ENCODE data around the gene GRIK2.

Gene GRIK2

DNA sequence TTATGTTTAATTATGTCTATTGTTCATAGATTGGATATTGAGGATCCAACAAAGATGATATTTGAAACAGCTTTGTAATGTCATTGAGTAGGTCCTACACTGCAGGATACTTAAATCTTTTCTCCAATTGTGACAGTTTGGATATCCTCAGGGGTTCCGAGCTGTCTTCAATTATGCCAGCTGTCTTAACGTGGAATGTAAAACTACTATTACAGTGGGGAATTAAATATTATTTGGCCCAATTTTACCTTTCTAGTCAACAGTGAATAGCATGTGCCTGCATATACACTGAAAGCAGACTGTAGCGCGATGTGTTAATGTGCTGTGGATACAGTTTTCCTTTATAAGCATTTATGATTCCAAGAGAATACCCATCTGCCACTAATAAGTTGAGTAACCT lies 156.9 kb downstream of the GRIK2 start:
- Histone ChIP-seq H3K4me1 (ENCODE audit: control insufficient read depth, insufficient read depth, low read length) (no peaks in the 10 kb centered on the region), H3K9me3 (ENCODE audit: control insufficient read depth, low read length) (no peaks in the 10 kb centered on the region), H3K4me3 (ENCODE audit: insufficient read depth, low read depth, low read length) (no peak overlapping the region), H3K36me3 (ENCODE audit: control insufficient read depth, insufficient read depth, low read length) (no peaks in the 10 kb centered on the region), H3K27ac (ENCODE audit: insufficient read depth, low read depth, low read length, poor library complexity, severe bottlenecking) (no peak overlapping the region), H3K27me3 (ENCODE audit: control insufficient read depth, insufficient read depth, low read length, poor library complexity, severe bottlenecking) (no peaks in the 10 kb centered on the region)
- WGBS, 2 experiments = 83 to 97% methylated on average over 1 to 4 of the region's 4 CpGs

DNA sequence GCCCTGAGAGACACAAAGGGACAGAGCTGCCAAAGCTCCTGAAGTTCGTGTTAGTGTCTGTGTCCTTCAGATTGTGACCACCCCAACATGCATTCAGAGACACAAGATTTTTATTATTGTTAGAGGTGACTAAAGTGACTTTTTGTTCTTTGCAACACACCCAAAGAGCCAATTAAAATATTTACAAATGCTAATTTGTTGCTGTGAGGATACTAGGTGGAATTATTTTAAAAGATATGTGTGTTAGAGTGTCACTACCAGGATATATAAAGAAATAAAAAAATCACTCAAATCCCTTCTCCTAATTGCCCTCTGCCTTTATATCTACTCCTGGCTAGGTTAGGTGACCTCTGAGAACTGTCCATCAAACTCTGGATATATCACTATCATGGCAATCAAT lies 160.7 kb downstream of the GRIK2 start:
- 44 to 69% methylated on average over 1 of the region's 1 CpG for WGBS, 2 experiments
- no peaks in the 10 kb centered on the region for H3K4me1 ChIP-seq (ENCODE audit: control insufficient read depth, insufficient read depth, low read length)

DNA sequence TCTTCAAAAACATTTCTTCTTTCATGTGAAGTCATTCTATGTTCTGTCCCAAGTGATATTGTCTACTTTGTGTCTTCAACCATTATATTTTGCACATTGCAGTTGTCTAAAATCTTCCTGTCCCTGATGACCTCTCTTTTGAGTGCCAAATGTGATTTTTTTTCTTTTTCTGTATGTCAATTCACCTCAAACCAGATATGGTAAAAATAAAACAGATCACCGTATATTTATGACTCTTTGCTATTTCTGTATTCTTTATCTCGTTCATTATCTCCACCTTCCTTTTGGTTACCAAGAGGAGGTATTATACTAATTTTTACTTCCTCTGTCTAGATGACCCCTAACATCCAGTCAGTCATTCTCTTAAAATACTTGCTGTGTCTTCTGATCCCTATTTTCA lies 165.2 kb downstream of the GRIK2 start:
- no peaks in the 10 kb centered on the region for H3K4me1 ChIP-seq (ENCODE audit: control insufficient read depth, insufficient read depth, low read length)
- WGBS, 2 experiments = 93 to 100% methylated on average over 2 of the region's 2 CpGs
- H3K9me3 ChIP-seq (ENCODE audit: control insufficient read depth, low read length) = no peaks in the 10 kb centered on the region
- no peak overlapping the region for H3K4me3 ChIP-seq (ENCODE audit: insufficient read depth, low read depth, low read length)
- no peaks in the 10 kb centered on the region for H3K27me3 ChIP-seq (ENCODE audit: control insufficient read depth, insufficient read depth, low read length, poor library complexity, severe bottlenecking)
- no peak overlapping the region for H3K27ac ChIP-seq (ENCODE audit: insufficient read depth, low read depth, low read length, poor library complexity, severe bottlenecking)
- H3K36me3 ChIP-seq (ENCODE audit: control insufficient read depth, insufficient read depth, low read length) = no peaks in the 10 kb centered on the region

More for the DNA sequence above, 160.7 kb downstream of the GRIK2 start:
- Histone ChIP-seq H3K27me3 (ENCODE audit: control insufficient read depth, insufficient read depth, low read length, poor library complexity, severe bottlenecking) (no peaks in the 10 kb centered on the region), H3K27ac (ENCODE audit: insufficient read depth, low read depth, low read length, poor library complexity, severe bottlenecking) (no peak overlapping the region), H3K9me3 (ENCODE audit: control insufficient read depth, low read length) (no peaks in the 10 kb centered on the region), H3K36me3 (ENCODE audit: control insufficient read depth, insufficient read depth, low read length) (no peaks in the 10 kb centered on the region), H3K4me3 (ENCODE audit: insufficient read depth, low read depth, low read length) (no peak overlapping the region)

DNA sequence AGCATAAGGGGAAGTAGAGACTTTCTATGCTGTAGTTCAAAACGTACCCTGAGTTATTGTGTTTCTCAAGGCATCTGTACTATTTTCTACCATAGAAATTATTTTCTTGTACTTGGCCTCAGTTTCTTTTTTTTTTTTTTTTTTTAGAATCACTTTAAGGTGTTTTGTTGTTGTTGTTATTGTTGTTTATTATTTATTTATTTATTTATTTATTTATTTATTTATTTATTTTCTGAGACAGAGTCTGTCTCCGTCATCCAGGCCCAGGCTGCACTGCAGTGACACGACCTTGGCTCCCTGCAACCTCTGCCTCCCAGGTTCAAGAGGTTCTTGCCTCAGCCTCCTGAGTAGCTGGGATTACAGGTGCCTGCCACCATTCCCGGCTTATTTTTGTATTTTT lies 179.1 kb downstream of the GRIK2 start:
- H3K4me3 ChIP-seq (ENCODE audit: insufficient read depth, low read depth, low read length) = no peak overlapping the region
- H3K4me1 ChIP-seq (ENCODE audit: control insufficient read depth, insufficient read depth, low read length) = no peaks in the 10 kb centered on the region
- no peaks in the 10 kb centered on the region for H3K36me3 ChIP-seq (ENCODE audit: control insufficient read depth, insufficient read depth, low read length)
- no peak overlapping the region for H3K27ac ChIP-seq (ENCODE audit: insufficient read depth, low read depth, low read length, poor library complexity, severe bottlenecking)
- H3K27me3 ChIP-seq (ENCODE audit: control insufficient read depth, insufficient read depth, low read length, poor library complexity, severe bottlenecking) = no peaks in the 10 kb centered on the region
- H3K9me3 ChIP-seq (ENCODE audit: control insufficient read depth, low read length) = no peaks in the 10 kb centered on the region
- 87 to 93% methylated on average over 3 of the region's 4 CpGs for WGBS, 2 experiments

DNA sequence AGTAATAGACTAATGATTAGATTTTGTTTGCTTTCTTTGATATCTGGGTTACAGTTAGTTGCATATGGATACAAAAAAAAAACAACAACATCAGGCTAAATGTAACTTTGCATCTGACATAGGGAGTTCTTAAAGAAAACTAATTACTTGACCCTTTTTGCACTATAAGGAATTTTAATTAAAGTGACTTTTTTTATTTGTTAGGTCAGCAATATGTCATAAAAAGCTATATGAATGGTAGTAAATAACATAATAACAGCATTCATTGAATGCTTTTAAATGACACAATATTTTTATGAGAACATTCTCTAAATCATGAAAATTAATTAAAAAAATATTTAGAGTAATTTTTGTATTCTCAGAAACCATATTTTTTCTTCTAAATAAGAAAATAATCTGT lies 183.6 kb downstream of the GRIK2 start:
- H3K27ac ChIP-seq (ENCODE audit: insufficient read depth, low read depth, low read length, poor library complexity, severe bottlenecking) = no peak overlapping the region
- H3K4me3 ChIP-seq (ENCODE audit: insufficient read depth, low read depth, low read length) = no peak overlapping the region
- H3K27me3 ChIP-seq (ENCODE audit: control insufficient read depth, insufficient read depth, low read length, poor library complexity, severe bottlenecking) = no peaks in the 10 kb centered on the region
- H3K9me3 ChIP-seq (ENCODE audit: control insufficient read depth, low read length) = no peaks in the 10 kb centered on the region
- no peaks in the 10 kb centered on the region for H3K4me1 ChIP-seq (ENCODE audit: control insufficient read depth, insufficient read depth, low read length)
- H3K36me3 ChIP-seq (ENCODE audit: control insufficient read depth, insufficient read depth, low read length) = no peaks in the 10 kb centered on the region

DNA sequence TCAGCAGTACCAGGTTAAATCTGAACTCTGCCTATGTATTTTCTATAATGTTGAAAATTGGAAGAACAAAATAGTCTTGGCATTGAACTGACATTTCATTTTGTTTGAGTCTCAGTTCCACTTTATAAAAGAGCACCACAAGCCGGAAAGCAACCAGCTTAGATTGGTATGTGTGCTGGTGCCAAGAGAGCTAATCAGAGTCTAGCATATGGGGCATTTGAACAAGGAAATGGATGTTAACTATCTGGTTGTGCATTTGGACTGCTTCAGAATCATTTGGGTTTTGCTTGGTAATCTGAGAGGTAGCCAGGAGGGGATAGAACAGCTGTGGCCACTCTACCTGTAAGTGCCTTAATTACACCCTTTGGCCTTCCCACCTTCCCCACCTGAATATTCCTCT lies 184.8 kb downstream of the GRIK2 start:
- Histone ChIP-seq H3K27ac (ENCODE audit: insufficient read depth, low read depth, low read length, poor library complexity, severe bottlenecking) (no peak overlapping the region), H3K4me1 (ENCODE audit: control insufficient read depth, insufficient read depth, low read length) (no peaks in the 10 kb centered on the region), H3K36me3 (ENCODE audit: control insufficient read depth, insufficient read depth, low read length) (no peaks in the 10 kb centered on the region), H3K27me3 (ENCODE audit: control insufficient read depth, insufficient read depth, low read length, poor library complexity, severe bottlenecking) (no peaks in the 10 kb centered on the region), H3K9me3 (ENCODE audit: control insufficient read depth, low read length) (no peaks in the 10 kb centered on the region), H3K4me3 (ENCODE audit: insufficient read depth, low read depth, low read length) (no peak overlapping the region)
- 92 to 97% methylated on average over 1 of the region's 1 CpG for WGBS, 2 experiments

DNA sequence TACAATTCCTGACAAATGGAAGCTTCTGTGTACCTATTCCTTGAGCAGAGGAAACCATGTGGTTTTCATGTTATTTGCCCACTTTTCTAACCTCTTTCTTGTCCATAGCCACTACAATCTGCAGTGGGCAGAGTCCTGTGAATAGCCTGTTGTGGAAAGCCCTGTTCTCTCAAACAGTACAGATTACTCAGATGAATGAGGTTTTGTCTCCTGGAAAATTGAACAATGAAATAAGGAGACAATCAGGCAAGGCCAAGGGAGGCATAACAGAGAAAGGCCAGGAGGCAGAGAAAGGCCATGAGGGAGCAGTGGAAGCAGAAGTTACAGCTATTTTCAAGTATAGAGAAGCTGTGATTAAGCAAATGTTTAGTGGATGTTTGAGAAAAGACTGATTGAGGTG lies 189.3 kb downstream of the GRIK2 start:
- Histone ChIP-seq H3K27me3 (ENCODE audit: control insufficient read depth, insufficient read depth, low read length, poor library complexity, severe bottlenecking) (no peaks in the 10 kb centered on the region), H3K9me3 (ENCODE audit: control insufficient read depth, low read length) (no peaks in the 10 kb centered on the region), H3K36me3 (ENCODE audit: control insufficient read depth, insufficient read depth, low read length) (no peaks in the 10 kb centered on the region), H3K4me1 (ENCODE audit: control insufficient read depth, insufficient read depth, low read length) (no peaks in the 10 kb centered on the region), H3K27ac (ENCODE audit: insufficient read depth, low read depth, low read length, poor library complexity, severe bottlenecking) (no peak overlapping the region), H3K4me3 (ENCODE audit: insufficient read depth, low read depth, low read length) (no peak overlapping the region)

DNA sequence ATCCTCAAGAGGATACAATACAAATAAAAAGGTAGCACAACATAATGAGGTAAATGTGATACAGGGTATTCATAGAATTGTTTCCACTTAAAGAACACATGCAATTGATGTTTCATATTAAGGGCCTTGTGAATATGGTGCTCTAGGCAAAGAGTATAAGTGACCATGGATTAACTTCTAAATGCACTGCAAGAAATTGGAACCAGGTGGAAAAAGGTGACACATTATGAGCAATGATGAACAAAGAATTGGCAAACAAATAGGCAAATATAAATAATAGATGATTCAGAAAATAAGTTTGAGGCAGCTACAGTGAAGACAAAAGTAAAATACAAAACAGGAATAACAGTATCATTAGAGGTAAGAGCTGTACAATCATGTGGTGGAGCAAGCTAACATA lies 192.0 kb downstream of the GRIK2 start:
- Histone ChIP-seq H3K9me3 (ENCODE audit: control insufficient read depth, low read length) (no peaks in the 10 kb centered on the region), H3K4me3 (ENCODE audit: insufficient read depth, low read depth, low read length) (no peak overlapping the region), H3K27me3 (ENCODE audit: control insufficient read depth, insufficient read depth, low read length, poor library complexity, severe bottlenecking) (no peaks in the 10 kb centered on the region), H3K4me1 (ENCODE audit: control insufficient read depth, insufficient read depth, low read length) (no peaks in the 10 kb centered on the region), H3K36me3 (ENCODE audit: control insufficient read depth, insufficient read depth, low read length) (no peaks in the 10 kb centered on the region), H3K27ac (ENCODE audit: insufficient read depth, low read depth, low read length, poor library complexity, severe bottlenecking) (no peak overlapping the region)

DNA sequence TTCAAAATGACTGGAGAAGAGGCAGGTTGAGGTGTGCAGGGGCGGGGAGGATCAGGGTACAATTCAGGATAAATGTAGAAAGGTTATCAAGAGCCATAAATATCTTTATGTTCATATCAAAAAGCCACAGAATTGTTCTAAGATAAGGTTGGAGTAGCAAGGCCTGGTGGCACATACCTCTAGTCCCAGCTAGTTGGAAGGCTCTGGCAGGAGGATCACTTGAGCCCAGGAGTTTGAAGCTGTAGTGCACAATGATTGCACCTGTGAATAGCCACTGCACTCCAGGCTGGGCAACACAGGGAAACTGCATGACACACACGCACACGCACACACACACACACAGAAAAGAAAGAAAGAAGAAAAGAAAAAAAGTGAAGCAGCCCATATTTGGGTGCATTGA lies 194.8 kb downstream of the GRIK2 start:
- H3K4me3 ChIP-seq (ENCODE audit: insufficient read depth, low read depth, low read length) = no peak overlapping the region
- H3K4me1 ChIP-seq (ENCODE audit: control insufficient read depth, insufficient read depth, low read length) = no peaks in the 10 kb centered on the region
- no peaks in the 10 kb centered on the region for H3K36me3 ChIP-seq (ENCODE audit: control insufficient read depth, insufficient read depth, low read length)
- H3K27me3 ChIP-seq (ENCODE audit: control insufficient read depth, insufficient read depth, low read length, poor library complexity, severe bottlenecking) = no peaks in the 10 kb centered on the region
- no peak overlapping the region for H3K27ac ChIP-seq (ENCODE audit: insufficient read depth, low read depth, low read length, poor library complexity, severe bottlenecking)
- no peaks in the 10 kb centered on the region for H3K9me3 ChIP-seq (ENCODE audit: control insufficient read depth, low read length)
- 86 to 96% methylated on average over 3 of the region's 3 CpGs for WGBS, 2 experiments

DNA sequence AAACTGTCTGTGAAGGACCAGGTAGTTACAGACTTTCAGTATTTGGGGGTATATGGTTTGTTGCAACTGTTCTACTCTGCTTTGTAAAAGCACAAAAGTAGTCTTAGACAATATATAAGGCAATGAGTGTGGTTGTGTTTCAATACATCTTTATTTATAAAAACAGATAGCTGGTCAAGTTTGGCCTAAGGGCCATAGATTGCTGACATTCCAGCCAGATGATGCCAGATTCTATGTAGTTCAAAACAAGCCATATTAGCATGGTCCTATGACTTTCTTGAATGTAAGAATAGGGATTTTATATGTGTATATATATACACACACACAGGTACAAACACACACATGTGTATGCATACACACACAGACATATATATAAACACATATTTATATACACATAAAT lies 201.8 kb downstream of the GRIK2 start:
- Histone ChIP-seq H3K9me3 (ENCODE audit: control insufficient read depth, low read length) (no peaks in the 10 kb centered on the region), H3K36me3 (ENCODE audit: control insufficient read depth, insufficient read depth, low read length) (no peaks in the 10 kb centered on the region), H3K4me1 (ENCODE audit: control insufficient read depth, insufficient read depth, low read length) (no peaks in the 10 kb centered on the region), H3K27ac (ENCODE audit: insufficient read depth, low read depth, low read length, poor library complexity, severe bottlenecking) (no peak overlapping the region), H3K4me3 (ENCODE audit: insufficient read depth, low read depth, low read length) (no peak overlapping the region), H3K27me3 (ENCODE audit: control insufficient read depth, insufficient read depth, low read length, poor library complexity, severe bottlenecking) (no peaks in the 10 kb centered on the region)

DNA sequence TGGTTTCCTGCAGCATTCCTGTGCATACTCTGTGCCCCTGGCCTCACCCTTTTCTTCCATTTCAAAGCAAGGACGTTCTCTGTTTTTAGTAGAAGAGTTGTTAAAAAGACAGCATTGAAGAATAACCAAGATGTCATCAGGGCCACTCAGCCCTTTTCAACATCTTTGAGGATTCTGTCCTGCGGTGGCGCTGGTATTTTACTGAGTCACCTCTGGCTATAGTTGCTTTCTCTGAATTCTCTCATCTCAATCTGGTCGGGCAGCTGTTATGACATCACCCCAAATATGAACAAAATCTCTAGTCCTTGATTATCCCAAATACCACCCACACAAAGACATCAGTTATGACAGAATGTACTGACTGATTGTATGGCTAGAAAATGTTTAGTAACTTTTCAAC lies 204.2 kb downstream of the GRIK2 start:
- no peaks in the 10 kb centered on the region for H3K4me1 ChIP-seq (ENCODE audit: control insufficient read depth, insufficient read depth, low read length)
- H3K4me3 ChIP-seq (ENCODE audit: insufficient read depth, low read depth, low read length) = no peak overlapping the region
- H3K9me3 ChIP-seq (ENCODE audit: control insufficient read depth, low read length) = no peaks in the 10 kb centered on the region
- H3K27ac ChIP-seq (ENCODE audit: insufficient read depth, low read depth, low read length, poor library complexity, severe bottlenecking) = no peak overlapping the region
- H3K27me3 ChIP-seq (ENCODE audit: control insufficient read depth, insufficient read depth, low read length, poor library complexity, severe bottlenecking) = no peaks in the 10 kb centered on the region
- no peaks in the 10 kb centered on the region for H3K36me3 ChIP-seq (ENCODE audit: control insufficient read depth, insufficient read depth, low read length)
- WGBS, 2 experiments = 32 to 45% methylated on average over 4 of the region's 4 CpGs
